Stimulated activated CD4-positive, alpha-beta T cell treated with anti-CD3 and anti-CD28 coated beads, Interleukin-2, amount 100 ng/mL, for 24 hours (primary cell): Measurements from ENCODE around the gene MAP3K4.
A peak's percentile ranks its signal among the peaks of the same experiment; 100 is the strongest.
"Not testable (repeated sequence)": the region's sequence is repeated elsewhere in the genome, so short reads cannot be mapped to it uniquely, and the experiment has no call there.

Source experiments
- DNase-seq, 2 donors: peaks; one replicate each; pipeline ENCODE4 v3.0.0-alpha.2; 2020

Gene MAP3K4

DNA sequence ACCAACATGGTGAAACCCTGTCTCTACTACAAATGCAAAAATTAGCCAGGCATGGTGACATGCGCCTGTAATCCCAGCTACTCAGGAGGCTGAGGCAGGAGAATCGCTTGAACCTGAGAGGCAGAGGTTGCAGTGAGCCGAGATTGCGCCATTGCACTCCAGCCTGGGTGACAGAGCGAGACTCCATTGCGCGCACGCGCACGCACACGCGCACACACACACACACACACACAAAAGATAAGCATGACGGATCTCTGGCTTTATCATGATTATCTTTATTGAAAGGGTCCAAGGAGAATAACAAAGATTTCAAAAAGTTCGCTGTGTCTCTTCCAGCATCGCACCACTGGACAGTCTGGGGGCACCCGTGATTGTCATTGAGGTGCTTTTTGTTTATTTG is 19.0 kb upstream of the MAP3K4 start:
- not testable (repeated sequence) for DNase-seq

DNA sequence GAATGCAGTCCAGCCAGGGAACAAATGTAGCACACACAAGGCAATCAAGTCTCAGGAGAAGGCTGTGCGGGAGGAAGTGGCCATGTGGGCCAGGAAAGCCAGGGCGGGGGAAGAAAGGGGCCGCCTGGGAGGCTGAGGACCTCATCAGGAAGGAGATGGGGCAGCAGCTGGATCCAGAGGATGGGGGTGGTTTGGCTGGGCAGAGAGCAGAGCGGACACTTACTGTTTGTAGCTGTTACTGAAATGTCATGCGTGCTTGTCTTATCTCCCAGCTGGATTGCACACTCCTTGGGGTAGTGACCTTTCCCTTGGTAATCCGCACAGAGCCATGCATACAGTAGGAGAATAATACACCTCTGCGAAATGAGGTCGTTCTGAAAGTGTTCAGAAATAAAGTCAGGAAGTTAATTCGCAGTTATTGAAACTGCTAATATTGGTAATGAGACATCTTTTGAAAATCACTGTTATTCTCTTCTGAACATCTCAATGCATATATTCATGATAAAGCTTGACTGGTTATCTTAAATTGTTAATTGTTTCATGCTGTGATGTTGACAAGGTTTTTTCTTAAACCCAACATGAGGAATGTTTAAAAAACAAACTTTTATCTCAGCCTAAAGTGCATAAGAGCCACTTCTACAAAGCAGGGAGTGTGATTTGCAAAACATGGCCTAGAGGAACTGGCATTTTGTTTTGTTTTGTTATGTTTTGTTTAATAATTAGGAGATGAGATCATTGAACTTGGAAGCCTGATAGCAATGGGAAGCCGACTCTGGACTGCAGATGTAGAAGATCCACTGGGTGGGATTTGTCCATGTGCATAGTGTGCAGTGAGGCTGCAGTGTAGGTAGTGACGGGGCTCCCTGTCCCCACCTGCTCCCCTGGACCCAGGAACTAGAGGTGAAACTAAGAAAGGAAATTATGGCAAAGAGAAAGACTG is 18.0 kb upstream of the MAP3K4 start:
- DNase-seq = no peak

DNA sequence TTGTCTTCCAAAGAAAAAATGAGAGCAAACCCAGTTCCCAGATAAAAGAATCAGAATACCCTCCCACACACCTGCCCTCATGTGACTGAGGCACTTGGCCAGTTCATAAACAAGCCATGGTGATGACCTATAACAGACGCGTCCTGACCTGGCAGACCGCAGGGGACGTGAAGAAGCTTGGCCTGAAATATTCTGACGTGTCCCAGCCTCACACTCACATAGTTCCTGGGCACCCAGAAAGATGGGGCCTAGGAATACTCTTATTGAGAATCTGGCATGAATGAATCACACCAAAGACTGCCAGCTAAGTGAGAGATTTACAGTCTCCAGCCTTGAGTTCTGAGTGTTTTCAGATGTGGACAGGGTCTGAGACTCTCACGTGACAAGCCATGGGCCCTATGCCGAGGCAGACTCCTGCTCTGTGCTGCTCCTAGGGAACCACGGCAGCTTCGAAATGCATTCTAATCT is 17.2 kb upstream of the MAP3K4 start:
- DNase-seq = no peak

DNA sequence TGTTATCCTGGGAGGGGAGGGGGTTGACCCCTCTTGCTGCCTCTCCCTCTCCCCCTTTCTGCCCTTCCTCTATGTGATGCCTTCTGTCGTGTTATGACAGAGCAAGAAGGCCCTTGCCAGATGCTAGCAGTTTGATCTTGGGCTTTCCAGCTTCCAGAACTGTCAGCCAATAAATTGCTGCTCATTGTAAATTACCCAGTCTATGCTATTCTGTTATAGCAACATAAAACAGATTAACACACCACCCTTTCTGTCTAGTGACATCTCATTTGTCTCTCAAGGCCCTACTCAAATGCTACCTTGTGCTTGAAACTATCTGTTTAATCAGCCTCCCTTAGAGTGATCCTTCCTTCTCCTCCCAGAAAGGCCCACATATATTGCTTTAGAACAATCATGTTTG is 16.4 kb upstream of the MAP3K4 start:
- no peak for DNase-seq

DNA sequence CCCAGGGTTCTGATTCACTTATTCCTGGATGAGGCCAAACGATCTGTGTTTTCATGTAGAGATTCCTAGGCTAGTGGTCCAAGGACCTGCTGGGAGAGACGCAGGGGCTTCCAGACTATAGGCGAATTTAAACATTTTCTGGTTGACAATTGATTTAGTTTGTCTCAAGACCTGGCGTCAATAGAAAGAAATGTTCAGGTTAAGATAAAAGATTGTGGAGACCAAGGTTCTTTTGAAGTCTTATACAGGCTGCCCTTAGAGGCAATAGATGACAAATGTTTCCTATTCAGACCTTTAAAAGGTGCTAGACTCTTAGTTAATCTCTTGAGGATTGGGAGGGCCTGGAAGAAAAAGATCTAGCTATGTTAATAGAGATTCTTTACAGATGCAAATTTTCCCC is 15.6 kb upstream of the MAP3K4 start:
- not testable (repeated sequence) for DNase-seq

DNA sequence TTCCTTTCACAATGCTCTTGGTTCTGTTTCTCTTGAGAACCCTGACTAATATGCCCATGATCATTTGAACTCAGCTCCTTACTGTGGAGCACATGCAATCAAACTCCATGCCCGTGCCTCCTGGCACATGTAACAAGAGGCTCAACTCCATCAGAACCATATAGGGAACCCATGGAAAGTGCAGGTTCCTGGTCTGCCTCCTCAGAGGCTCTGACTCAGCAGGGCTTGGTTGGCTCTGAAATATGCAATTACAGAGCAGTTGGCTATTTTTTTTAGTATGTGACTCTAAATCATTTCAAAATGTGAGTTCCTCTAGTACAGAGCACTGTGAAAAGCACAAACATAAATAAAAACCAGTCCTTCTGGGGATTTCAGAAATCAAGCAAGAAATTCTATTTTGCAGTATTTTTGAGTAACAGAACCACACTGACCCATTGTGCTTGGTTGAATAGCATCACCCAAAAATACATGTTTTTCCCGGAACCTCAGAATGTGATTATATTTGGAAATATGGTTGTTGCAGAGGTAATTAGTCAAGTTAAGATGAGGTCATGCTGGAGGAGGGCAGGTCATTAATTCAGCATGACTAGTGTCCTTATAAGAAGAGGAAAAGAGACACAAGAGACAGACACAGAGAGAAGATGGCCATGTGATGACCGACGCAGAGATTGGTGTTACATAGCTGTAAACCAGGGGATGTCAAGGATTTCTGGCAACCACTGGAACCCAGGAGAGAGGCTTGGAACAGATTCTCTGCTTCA is 13.2 kb upstream of the MAP3K4 start:
- DNase-seq = no peak

DNA sequence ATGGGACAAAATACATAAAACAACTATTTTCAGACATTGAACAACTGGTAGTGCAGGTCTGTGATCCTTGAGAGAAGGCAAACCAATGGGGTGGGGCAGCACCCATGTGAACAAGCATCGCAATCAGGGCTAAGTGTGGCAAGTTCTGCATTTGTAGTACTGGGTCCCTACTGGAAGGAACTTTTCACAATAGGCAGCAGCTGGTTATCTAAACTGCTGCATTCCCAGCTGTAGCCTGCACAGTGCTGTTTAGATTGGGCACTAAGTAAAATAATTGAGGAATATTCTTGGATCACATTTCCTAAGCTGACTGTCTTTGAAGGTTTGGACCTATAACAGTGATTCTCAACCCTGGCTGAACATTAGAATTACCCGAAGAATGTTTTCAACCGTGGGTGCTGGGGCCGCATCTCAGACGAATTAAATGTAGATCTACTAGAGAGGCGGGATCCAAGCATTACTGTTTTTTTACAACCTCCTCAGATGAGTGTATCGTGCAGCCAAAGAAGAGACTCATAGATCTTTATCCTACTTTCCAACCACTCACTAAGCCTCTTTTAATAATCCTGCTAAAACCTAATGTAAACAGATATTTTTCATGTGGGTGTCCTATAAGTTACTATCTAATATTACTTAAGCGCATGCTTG is 12.4 kb upstream of the MAP3K4 start:
- DNase-seq = no peak

DNA sequence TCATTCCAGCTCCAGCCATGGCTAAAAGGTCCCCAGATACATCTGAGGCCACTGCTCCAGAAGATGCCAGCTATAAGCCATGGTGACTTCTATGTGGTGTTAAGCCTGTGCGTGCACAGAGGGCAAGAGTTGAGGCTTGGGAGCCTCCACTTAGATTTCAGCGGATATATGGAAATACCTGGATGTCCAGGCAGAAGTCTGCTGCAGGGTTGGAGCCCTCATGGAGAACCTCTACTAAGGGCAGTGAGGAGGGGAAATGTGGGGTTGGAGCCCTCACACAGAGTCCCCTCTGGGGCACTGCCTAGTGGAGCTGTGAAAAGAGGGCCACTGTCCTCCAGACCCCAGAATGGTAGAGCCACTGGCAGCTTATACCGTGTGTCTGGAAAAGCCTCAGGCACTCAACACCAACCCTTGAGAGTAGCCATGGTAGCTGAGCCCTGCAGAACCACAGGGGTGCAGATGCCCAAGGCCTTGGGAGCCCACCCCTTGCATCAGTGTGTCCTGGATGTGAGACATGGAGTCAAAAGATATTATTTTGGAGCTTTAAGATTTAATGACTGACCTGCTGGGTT is 8.1 kb upstream of the MAP3K4 start:
- not testable (repeated sequence) for DNase-seq

DNA sequence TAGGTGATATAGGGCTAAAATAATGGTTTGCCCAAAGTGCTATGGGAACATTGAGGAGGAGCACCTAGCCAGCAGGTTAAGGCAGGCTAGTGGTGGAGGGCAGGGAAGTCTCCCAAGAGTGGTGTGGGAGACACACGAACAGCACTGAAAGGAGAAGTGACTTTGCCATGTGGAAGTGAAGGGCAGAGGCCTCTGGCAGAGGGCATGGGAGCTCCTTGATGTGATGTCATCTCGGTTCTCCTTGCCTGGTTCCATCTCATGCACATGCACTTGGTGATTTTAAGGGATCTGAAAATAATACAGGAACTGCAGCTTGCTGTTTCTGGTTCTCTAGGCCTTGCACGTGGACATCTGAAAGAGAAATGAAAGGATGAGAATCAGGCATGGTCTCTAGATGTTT is 4.7 kb upstream of the MAP3K4 start:
- DNase-seq = no peak

DNA sequence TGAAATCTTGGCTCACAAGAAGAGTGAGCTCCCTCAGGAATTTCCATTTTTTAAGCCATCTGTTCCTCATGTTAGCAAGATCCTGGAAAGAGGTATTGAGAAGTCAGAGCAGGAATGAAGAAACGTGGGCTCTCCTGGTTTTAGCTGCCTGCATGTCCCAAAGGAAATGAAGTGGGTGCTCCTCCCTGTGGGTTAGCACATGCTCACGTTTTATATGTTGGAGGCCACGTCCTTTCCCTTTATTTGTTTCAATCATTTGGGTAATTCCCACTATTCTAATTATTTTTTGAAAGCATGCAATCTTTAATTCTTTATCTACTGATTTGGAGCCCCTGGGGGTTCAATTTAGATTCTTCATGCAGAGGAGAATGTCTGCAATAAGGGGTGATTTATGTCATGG is 4.3 kb upstream of the MAP3K4 start:
- DNase-seq = no peak

DNA sequence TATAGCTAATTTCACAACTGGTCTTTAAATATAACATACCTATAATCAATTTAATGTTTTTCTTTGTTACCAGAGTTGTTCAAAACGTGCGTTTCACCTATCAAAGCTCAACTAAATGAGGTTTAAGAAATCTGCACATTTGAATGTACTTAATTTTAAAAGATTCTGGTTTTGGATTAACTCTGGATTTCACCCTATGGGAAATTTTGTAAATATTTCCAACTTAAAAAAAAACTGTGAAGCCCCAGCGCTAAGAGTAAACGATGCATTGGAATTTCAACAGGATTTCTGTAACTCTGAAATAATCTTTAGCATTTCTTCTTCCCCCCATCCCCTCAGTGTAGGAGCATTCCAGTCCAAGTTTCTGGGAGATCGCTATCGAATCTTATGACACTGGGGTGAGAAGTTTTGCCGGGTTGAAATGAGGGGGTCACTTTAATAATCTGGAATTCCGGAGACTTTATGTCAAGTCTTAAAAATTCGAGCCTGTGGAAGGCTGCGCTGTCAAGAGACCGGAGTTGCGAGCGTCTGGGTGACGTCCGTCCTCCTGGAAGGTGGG is 643 bp upstream of the MAP3K4 start:
- DNase-seq = no peak

DNA sequence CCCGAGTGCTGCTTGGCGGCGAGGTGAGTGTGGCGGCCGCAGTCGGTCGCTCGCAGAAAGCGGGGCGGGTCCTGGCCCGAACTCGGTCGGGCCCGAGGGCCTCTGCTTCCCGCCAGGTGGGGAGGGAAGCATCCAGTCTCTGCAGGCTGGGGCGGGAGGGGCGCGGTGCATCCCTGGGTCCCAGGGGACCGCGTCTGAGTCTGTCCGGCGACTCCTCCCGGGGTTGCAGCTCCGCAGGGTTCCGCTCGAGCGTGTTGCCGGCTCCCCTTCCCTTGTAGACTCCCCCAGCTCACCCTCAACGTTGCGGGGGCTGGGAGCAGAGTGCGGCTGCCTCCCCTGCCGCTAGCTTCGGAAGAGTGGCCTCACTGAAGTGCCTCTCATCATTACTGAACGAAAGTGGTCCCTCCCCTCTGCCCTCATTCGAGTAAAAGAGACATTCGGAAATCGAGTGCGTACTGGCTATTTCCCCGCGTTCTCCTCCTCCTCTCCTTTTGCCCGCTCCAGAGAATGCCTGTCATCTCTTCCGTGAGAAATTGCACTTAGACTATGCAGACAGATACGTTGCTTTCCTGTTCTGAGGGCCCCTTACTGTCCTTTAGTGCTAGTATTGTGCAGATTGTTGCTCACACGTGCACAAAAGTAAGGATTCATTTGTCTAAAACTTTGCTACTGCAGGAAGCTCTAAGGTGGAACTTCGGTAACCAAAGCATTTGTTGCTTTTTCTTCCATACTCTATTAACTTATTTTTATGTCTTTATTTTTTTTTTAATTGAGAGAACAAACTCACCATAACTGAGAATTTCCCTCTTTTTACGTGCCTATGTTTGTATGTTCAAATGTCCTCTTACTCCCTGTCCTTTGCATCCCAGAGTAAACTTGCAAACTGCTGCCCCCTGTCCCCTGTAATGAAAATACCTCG is 751 bp downstream of the MAP3K4 start:
- DNase-seq = peak; percentile 16 to 53

DNA sequence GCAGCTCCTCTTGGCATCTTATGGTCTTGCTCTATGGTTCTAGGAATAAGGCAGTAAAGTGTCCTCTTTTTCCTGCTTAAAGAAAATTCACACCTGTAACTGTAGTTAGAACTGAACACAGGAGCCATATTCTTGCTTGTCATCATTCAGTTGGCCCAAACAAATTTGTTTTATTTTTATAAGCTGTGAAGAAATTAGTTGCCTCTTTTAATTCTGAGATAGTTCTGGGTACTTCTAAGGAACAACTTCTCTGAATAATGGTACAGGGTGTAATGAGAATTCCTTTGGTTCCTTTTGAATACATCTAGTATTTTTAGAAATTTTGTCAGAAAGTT is 1.4 kb downstream of the MAP3K4 start:
- DNase-seq = no peak

DNA sequence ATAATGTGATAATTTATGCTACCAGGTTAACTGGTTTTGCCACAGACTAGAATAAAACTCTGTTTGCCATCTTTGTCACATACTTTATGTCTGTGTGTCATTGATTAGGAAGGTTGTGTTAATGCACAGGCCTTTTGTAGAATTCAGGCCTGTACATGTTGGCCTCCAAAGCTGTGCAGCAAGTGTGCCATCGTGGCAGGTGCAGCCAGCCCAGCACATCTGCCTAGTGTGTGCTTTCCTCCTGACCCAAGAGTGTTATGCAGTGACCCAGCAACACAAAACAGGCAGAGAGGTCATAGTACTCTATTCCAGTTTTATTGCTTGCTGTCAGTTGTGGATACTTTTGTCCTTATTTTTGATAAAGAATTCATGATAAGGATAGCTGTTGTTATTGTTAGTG is 3.7 kb downstream of the MAP3K4 start:
- no peak for DNase-seq

DNA sequence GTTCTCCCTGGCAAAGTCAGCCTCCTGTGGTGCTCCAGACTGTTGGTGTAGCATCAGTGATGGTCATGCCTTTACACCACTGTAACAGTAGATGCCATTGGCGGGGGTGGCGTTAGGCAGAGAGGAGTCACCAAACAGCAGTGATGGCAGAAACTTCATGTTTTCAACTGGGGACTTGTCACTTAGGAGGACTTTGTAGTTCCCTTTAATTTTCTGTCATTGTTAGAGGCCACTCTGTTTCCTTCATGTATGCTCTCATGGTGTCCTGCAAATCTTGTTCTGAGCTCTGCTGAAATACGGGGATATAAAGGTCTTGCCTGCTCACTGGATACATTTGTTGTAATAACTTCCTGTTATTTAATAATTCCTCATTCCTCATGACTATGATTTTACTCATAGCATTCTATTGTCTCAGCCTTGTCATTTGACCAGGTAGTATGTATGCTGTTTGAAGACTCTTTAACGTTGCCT is 4.6 kb downstream of the MAP3K4 start:
- DNase-seq = no peak

DNA sequence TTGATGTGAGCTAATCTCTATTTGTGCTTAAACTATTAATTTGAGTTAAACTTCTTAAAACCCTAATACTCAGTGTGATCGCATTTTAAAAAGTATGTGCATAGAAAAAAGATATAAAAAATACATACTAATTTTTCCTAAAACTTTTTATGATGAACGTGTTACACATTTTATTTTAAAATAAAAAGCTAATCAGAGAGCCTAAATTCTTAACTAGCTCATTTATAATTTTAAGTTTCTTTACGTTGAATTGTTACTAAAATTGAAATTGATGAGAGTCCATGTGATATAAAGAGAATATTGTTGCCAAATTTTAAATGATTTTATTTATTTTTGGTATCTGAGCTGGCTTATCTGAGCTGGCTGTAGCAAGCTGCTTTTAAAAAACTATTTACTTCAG is 6.6 kb downstream of the MAP3K4 start:
- no peak for DNase-seq

DNA sequence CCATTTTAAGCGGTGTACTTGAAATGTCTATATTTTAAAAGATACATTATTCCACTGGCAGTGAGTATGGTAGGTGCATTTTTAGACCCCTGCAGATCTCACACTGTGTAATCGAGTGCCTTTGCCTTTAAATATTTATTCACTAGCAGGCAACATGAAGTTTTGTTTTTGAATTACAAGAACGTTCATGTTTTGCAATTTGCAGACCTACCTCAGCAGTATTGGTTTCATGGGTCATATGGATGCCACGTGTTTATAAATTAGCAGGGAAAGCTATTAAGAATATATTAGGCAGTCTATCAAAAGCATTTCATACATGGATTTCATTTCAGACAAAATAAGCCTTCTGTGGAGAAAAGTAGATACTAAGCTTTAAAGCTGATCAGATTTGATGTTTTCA is 7.2 kb downstream of the MAP3K4 start:
- no peak for DNase-seq

DNA sequence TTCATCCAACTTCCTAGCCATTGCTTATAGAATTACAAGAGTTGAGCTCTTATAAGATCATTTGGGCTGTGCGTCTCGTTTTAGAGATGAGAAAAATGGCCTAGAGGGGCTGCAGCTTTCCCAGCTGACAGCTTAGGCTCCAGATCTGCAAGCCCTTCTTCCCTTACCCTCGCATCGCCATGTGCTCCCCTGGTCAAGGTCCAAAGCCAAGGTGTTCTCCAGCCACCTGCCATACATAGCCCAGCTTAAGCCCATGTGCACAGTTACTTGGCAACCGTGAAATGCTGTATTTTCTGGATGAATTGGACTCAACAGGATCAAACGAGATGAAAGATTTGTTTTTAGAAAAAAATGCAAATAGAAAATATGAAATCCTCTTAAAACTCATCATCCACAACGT is 7.9 kb downstream of the MAP3K4 start:
- no peak for DNase-seq

DNA sequence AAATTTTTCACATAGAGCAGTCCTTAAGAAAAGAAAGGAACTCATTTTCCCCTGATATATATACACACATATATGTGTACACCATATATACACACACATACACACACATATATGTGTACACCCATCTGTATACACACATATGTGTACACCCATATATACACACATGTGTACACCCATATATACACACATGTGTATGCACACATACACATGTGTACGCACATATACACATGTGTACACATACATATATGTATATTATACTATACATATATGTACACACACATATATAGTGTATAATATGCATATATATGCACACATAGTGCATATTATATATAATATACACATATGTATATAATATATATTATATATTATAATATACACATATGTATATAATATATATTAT is 9.1 kb downstream of the MAP3K4 start:
- DNase-seq = no peak

DNA sequence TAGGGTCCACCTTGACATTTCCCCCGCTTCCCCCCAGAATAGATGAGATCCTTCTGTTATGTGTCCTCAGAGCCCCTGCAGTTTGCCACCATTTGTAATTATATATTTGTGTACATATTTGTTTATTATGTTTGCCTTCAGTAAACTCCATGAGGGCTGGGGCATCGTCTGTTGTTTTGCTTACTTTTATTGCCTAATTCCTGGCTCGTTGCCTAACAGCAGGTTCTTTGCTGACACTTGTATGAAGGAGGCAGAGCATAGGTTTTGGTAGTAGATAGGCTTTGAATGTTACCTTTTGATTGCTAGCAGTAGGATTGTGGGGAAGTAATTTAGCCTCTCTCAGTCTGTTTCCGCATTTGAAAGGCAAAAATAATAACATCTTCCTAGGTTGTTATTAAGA is 9.9 kb downstream of the MAP3K4 start:
- no peak for DNase-seq

DNA sequence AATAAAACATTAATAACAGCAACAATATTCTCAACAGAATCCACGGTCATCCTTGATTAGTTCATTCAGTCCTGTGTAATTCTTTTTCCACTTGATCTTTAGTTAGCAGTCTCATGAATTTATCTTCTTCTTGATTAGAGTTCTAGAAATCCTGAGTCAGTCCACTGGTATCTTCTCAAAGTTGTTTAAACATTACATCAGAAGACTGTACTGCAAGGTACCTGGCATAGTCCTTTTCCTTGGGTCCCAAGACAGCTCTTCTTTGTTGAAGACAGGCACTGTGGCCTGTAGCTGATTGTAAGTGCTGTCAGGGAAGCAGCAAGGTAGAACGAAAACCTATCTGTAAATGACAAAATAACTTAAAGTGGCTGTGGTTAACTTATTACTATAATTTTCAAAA is 11.8 kb downstream of the MAP3K4 start:
- no peak for DNase-seq

DNA sequence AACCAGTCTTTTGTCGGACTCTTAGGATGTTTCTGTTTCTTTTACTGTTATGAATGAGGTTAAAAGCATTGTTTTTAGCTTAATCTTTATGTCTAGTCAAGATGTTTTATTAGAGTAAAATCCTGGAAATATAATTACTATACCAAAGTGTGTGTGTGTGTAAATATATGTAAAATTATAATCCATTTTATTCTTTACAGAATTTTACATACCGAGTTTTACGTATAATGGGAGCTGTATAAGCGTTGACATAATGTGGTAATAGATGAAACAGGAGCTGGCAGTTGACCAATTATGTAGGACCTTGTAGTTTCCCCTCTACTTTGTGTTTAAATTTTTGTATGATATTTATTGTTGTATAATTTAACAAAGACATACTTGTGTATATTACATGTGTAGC is 16.7 kb downstream of the MAP3K4 start:
- no peak for DNase-seq
